NB4 (cell line): ENCODE data around the gene C19orf47.

Experiments used
- POLR2A ChIP-seq: IDR thresholded peaks from 2 replicates; pipeline ENCODE4 v1.6.1; 2011; ENCODE audit warnings: mild to moderate bottlenecking; ENCODE audit not compliant: insufficient read length; ENCODE audit errors: extremely low read depth
- TF ChIP-seq, protein P1 (sequence below): IDR thresholded peaks from one replicate; pipeline ENCODE4 v1.5.1; 2012; ENCODE audit warnings: low read depth, low read length
- TF ChIP-seq, protein P2 (sequence below): IDR thresholded peaks from 2 replicates; pipeline ENCODE4 v1.6.1; 2011; ENCODE audit warnings: low read depth, low read length

DNA sequence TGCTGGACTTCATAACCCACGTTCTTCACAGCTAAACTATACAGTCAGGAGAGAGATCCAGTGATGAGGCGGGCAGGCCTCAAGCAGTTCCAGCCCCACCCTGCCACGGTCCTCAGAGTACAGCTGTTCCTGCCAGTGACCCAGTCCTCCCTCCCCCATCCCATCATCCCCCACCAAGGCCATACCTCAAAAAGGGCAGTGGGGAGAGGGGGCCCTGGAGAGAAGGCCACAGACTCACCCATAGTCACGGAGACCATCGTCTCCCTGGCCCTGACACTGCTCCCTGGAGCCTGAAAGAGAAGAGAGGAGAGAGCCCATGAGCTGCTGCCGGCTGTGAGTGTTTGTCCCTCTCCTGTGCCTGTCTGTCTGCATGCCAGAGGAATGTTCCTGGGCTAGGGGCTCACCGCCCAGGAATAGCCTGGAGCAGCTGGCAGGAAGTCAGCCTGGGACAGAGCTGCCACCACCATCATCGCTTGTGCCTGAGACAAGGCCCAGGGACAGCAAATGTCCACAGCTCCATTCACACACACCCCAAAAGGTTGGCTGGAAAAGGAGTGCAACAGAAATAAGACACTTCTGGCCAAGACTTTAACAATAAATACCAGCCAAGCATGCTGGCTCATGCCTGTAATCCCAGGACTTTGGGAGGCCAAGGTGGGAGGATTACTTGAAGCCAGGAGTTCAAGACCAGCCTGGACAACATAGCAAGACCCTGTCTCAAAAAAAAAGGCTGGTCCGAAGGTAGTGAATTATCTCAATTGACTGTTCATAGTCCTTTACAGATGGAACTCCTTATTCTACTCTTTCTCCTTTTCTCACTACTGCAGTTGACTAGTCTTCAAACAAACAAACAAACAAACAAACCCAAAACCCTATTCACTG lies 6.4 kb downstream of the C19orf47 start:
- TF ChIP-seq, protein P1, sequence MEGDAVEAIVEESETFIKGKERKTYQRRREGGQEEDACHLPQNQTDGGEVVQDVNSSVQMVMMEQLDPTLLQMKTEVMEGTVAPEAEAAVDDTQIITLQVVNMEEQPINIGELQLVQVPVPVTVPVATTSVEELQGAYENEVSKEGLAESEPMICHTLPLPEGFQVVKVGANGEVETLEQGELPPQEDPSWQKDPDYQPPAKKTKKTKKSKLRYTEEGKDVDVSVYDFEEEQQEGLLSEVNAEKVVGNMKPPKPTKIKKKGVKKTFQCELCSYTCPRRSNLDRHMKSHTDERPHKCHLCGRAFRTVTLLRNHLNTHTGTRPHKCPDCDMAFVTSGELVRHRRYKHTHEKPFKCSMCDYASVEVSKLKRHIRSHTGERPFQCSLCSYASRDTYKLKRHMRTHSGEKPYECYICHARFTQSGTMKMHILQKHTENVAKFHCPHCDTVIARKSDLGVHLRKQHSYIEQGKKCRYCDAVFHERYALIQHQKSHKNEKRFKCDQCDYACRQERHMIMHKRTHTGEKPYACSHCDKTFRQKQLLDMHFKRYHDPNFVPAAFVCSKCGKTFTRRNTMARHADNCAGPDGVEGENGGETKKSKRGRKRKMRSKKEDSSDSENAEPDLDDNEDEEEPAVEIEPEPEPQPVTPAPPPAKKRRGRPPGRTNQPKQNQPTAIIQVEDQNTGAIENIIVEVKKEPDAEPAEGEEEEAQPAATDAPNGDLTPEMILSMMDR: no peak
- TF ChIP-seq POLR2A: no peak
- TF ChIP-seq, protein P2, sequence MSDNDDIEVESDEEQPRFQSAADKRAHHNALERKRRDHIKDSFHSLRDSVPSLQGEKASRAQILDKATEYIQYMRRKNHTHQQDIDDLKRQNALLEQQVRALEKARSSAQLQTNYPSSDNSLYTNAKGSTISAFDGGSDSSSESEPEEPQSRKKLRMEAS: no peak
